Measurements from ENCODE around the gene RDM1. TPM values are rescaled to one million over a fixed set of nuclear protein-coding genes. Genes with fewer than 3 reads are reported as not detected.

Gene RDM1
- total RNA-seq, 1 experiment from 2014 or later = 11.7 TPM

DNA sequence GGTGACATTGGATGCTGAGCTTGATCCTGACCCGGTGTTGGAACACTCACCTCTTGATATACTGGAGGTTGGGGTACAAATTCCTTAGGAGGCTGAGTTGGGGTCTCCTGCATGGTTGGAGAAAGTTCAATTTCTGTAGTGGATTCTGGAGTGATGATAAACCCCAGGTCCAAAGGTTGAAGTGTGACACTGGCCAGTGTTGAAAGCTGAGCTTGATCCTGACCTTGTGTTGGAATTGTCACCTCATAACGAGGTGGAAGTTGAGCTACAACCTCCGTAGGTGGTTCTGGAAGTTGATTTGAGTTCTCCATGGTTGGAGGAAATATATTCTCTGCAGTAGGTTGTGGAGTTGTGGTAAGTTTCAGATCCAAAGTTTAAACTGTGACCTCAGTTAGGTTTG lies 21.2 kb downstream of the RDM1 start:
- Histone ChIP-seq H3K9me2 (ENCODE audit: insufficient read depth) (no peaks in the 10 kb centered on the region), H3K9me3 (ENCODE audit: control insufficient read depth in 1 of 2, insufficient read depth in 1 of 2, low read depth in 1 of 2, low read length in 2 of 2) (no peaks in the 10 kb centered on the region), H3K27ac (ENCODE audit: low read depth, low read length) (no peak overlapping the region), H3K4me1 (ENCODE audit: control insufficient read depth in 1 of 2, insufficient read depth in 2 of 2, low read length in 2 of 2) (no peaks in the 10 kb centered on the region), H3K36me3 (ENCODE audit: control insufficient read depth in 1 of 2, insufficient read depth in 2 of 2, low read length in 2 of 2) (no peaks in the 10 kb centered on the region), H2AFZ (ENCODE audit: low read depth, low read length, poor library complexity, severe bottlenecking) (no peak overlapping the region), H3K79me2 (ENCODE audit: insufficient read depth, low read length) (no peaks in the 10 kb centered on the region), H3K27me3 (ENCODE audit: insufficient read depth, low read length) (no peaks in the 10 kb centered on the region), H4K20me1 (ENCODE audit: insufficient read depth) (no peaks in the 10 kb centered on the region), H3K4me2 (ENCODE audit: low read length) (no peak overlapping the region), H3K9ac (ENCODE audit: low read length) (no peak overlapping the region), H3K4me3 (replicated peaks in 1 of 2; ENCODE audit: low read depth in 1 of 2, low read length in 2 of 2) (no peak overlapping the region)
- ChIA-PET RAD21 (ENCODE audit: low non-redundant PET in 1 of 2, low total read pairs in 2 of 2, uncharacterized antibody in 2 of 2, unreplicated experiment in 2 of 2) (no interaction called here), POLR2A (no interaction called here), CTCF (no interaction called here)
- DNase-seq (ENCODE audit: low read depth, low spot score) = no peak
- intact Hi-C loops (cut with micrococcal nuclease) = no loop called here
- TF ChIP-seq SRF (IDR thresholded peaks at IDR 0.05; ENCODE audit: low read depth) (no peak), TCF7L2 (IDR thresholded peaks at IDR 0.05; ENCODE audit: borderline replicate concordance, extremely low read depth, insufficient read depth, insufficient read length) (no peak), POLR2AphosphoS5 (IDR thresholded peaks at IDR 0.05; ENCODE audit: low read depth, low read length) (no peak), CEBPB (IDR thresholded peaks at IDR 0.05; ENCODE audit: low read depth) (no peak), ZBTB33 (IDR thresholded peaks at IDR 0.05; ENCODE audit: extremely low read depth, insufficient replicate concordance, low read length) (no peak), RAD21 (IDR thresholded peaks at IDR 0.05; ENCODE audit: low read depth) (no peak), SP1 (IDR thresholded peaks at IDR 0.05; ENCODE audit: low read depth) (no peak), POLR2A (IDR thresholded peaks at IDR 0.05; ENCODE audit: borderline replicate concordance, extremely low read depth, insufficient read depth, insufficient read length) (no peak), ZFX (IDR thresholded peaks at IDR 0.05) (no peak)
- ATAC-seq = no peak
- no TSS peak for BruUV-seq (replicated peaks)

- no peaks in the 10 kb centered on the region for H3K4me1 ChIP-seq (ENCODE audit: control insufficient read depth in 1 of 2, insufficient read depth in 2 of 2, low read length in 2 of 2)
- no peaks in the 10 kb centered on the region for H3K36me3 ChIP-seq (ENCODE audit: control insufficient read depth in 1 of 2, insufficient read depth in 2 of 2, low read length in 2 of 2)
- H4K20me1 ChIP-seq (ENCODE audit: insufficient read depth) = no peaks in the 10 kb centered on the region
- no peaks in the 10 kb centered on the region for H3K27me3 ChIP-seq (ENCODE audit: insufficient read depth, low read length)
- no peak overlapping the region for H3K4me2 ChIP-seq (ENCODE audit: low read length)
- DNase-seq (ENCODE audit: low read depth, low spot score) (no peak), ATAC-seq (no peak)
- no peaks in the 10 kb centered on the region for H3K9me3 ChIP-seq (ENCODE audit: control insufficient read depth in 1 of 2, insufficient read depth in 1 of 2, low read depth in 1 of 2, low read length in 2 of 2)
- BruUV-seq (replicated peaks) = no TSS peak
- no peak overlapping the region for H3K9ac ChIP-seq (ENCODE audit: low read length)
- CTCF ChIA-PET = no interaction called here
- H3K27ac ChIP-seq (ENCODE audit: low read depth, low read length) = no peak overlapping the region
- H3K9me2 ChIP-seq (ENCODE audit: insufficient read depth) = no peaks in the 10 kb centered on the region
- H3K79me2 ChIP-seq (ENCODE audit: insufficient read depth, low read length) = no peaks in the 10 kb centered on the region
- no peak overlapping the region for H3K4me3 ChIP-seq (replicated peaks in 1 of 2; ENCODE audit: low read depth in 1 of 2, low read length in 2 of 2)
- no peak overlapping the region for H2AFZ ChIP-seq (ENCODE audit: low read depth, low read length, poor library complexity, severe bottlenecking)
- POLR2A ChIA-PET = no interaction called here
- RAD21 ChIA-PET (ENCODE audit: low non-redundant PET in 1 of 2, low total read pairs in 2 of 2, uncharacterized antibody in 2 of 2, unreplicated experiment in 2 of 2) = no interaction called here
- intact Hi-C loops (cut with micrococcal nuclease) = no loop called here
- no peak for TF ChIP-seq JUND (IDR thresholded peaks at IDR 0.05)
- no peak for TF ChIP-seq EZH2 (IDR thresholded peaks at IDR 0.05)
- TF ChIP-seq SP1 (IDR thresholded peaks at IDR 0.05; ENCODE audit: low read depth) = no peak
- TF ChIP-seq ZFX (IDR thresholded peaks at IDR 0.05) = no peak
- TF ChIP-seq POLR2A (IDR thresholded peaks at IDR 0.05; ENCODE audit: borderline replicate concordance, extremely low read depth, insufficient read depth, insufficient read length) = no peak
- TF ChIP-seq SIN3A (IDR thresholded peaks at IDR 0.05; ENCODE audit: low read depth) = no peak
- TF ChIP-seq TCF7L2 (IDR thresholded peaks at IDR 0.05; ENCODE audit: borderline replicate concordance, extremely low read depth, insufficient read depth, insufficient read length) = no peak
- TF ChIP-seq CBX3 (IDR thresholded peaks at IDR 0.05; ENCODE audit: low read depth) = no peak
- TF ChIP-seq SRF (IDR thresholded peaks at IDR 0.05; ENCODE audit: low read depth) = no peak
- no peak for TF ChIP-seq CEBPB (IDR thresholded peaks at IDR 0.05; ENCODE audit: low read depth)
- TF ChIP-seq, protein P1, sequence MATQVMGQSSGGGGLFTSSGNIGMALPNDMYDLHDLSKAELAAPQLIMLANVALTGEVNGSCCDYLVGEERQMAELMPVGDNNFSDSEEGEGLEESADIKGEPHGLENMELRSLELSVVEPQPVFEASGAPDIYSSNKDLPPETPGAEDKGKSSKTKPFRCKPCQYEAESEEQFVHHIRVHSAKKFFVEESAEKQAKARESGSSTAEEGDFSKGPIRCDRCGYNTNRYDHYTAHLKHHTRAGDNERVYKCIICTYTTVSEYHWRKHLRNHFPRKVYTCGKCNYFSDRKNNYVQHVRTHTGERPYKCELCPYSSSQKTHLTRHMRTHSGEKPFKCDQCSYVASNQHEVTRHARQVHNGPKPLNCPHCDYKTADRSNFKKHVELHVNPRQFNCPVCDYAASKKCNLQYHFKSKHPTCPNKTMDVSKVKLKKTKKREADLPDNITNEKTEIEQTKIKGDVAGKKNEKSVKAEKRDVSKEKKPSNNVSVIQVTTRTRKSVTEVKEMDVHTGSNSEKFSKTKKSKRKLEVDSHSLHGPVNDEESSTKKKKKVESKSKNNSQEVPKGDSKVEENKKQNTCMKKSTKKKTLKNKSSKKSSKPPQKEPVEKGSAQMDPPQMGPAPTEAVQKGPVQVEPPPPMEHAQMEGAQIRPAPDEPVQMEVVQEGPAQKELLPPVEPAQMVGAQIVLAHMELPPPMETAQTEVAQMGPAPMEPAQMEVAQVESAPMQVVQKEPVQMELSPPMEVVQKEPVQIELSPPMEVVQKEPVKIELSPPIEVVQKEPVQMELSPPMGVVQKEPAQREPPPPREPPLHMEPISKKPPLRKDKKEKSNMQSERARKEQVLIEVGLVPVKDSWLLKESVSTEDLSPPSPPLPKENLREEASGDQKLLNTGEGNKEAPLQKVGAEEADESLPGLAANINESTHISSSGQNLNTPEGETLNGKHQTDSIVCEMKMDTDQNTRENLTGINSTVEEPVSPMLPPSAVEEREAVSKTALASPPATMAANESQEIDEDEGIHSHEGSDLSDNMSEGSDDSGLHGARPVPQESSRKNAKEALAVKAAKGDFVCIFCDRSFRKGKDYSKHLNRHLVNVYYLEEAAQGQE (IDR thresholded peaks at IDR 0.05; ENCODE audit: low read depth) = no peak
- no peak for TF ChIP-seq YY1 (IDR thresholded peaks at IDR 0.05; ENCODE audit: extremely low read depth, insufficient replicate concordance, low read depth, low read length)
- no peak for TF ChIP-seq EGR1 (IDR thresholded peaks at IDR 0.05; ENCODE audit: low read depth)
- TF ChIP-seq EZH2phosphoT487 (IDR thresholded peaks at IDR 0.05; ENCODE audit: borderline replicate concordance) = no peak
- no peak for TF ChIP-seq RAD21 (IDR thresholded peaks at IDR 0.05; ENCODE audit: low read depth)
Measured at GRCh38 chr17:35907691-35908090, 22.9 kb downstream of the RDM1 start.
